Heart left ventricle (tissue), 13 donors: ENCODE measurements around the gene KIAA0753.

Experiments
- CTCF ChIP-seq, 12 donors: fragments of 200-600 bp; sonication (generic) in 4 of 12; IDR thresholded peaks; one replicate each; pipeline versions ENCODE4 v1.5.0 to v1.8.0; 2018 to 2022; ENCODE audit warnings: antibody characterized with exemption in 12 of 12, mild to moderate bottlenecking in 5 of 12
- POLR2A ChIP-seq, 2 donors: fragments of 450-650 bp; IDR thresholded peaks; one replicate each; pipeline ENCODE4 v1.6.1; 2017; ENCODE audit warnings: antibody characterized with exemption in 2 of 2, mild to moderate bottlenecking in 2 of 2, moderate library complexity in 2 of 2
- donor health status: ischemic (EF 13 %, LVEDD 7.1; RV severe dilation, severe dysfunction).
- donor health status: DM: no; HTN: yes; CAD: no.
- donor health status: DM: no; HTN: no; CAD: no.
- donor health status: ischemic (EF 25% LVEDD 6.9; RV normal size, moderate dysfunction).
- donor health status: ischemic (EF 25% LVEDD 5.7; RV mildly dilated, moderate dysfunction).
- donor health status: ischemic (EF 35%, LVEDD 5.7; RV mildly dilated, moderate dysfunction).
- donor health status: nonischemic (EF 11% LVEDD 7.7; RV severe dilation, severe dysfunction).
- donor health status: DM: yes; HTN: yes; CAD: no.
- donor health status: PGD.
- donor health status: ischemic (EF 29% LVEDD 5.4; RV normal size, mild dysfunction).
- donor health status: nonischemic (EF 23%, LVEDD 6.1; RV moderate dilation, normal function).

GRCh38 chr17:6556121-6557039 is 84.1 kb downstream of the KIAA0753 start, which contains the start of gene PITPNM3:
- TF ChIP-seq CTCF (IDR thresholded peaks at IDR 0.05) (no peak), POLR2A (IDR thresholded peaks at IDR 0.05) (no peak)
